HepG2 (cell line): ENCODE data around the gene POU2F1. TPM values are rescaled to one million over a fixed set of nuclear protein-coding genes. Genes with fewer than 3 reads are reported as not detected.

Experiments
- AHDC1 ChIP-seq: sonication (generic); formaldehyde crosslinking; IDR thresholded peaks from 2 replicates; pipeline ENCODE4 v1.5.1; 2020; ENCODE audit warnings: mild to moderate bottlenecking, missing genetic modification reagents, borderline replicate concordance
- CCDC6 ChIP-seq: sonication (generic); formaldehyde crosslinking; IDR thresholded peaks from 2 replicates; pipeline ENCODE4 v1.8.1; 2022; ENCODE audit warnings: mild to moderate bottlenecking, missing genetic modification reagents, moderate library complexity
- ETV5 ChIP-seq: IDR thresholded peaks from 2 replicates; pipeline ENCODE4 v1.6.1; 2018; ENCODE audit warnings: missing biosample characterization, missing genetic modification reagents, inconsistent platforms, borderline replicate concordance
- KMT2B ChIP-seq: IDR thresholded peaks from 2 replicates; pipeline ENCODE4 v1.6.1; 2016; ENCODE audit warnings: missing genetic modification reagents, missing compliant biosample characterization
- LRRFIP1 ChIP-seq: sonication (generic); formaldehyde crosslinking; conservative IDR thresholded peaks from 2 replicates; pipeline ENCODE4 v1.4.0; 2020; ENCODE audit warnings: missing genetic modification reagents
- MXD1 ChIP-seq: sonication (generic); formaldehyde crosslinking; IDR thresholded peaks from 2 replicates; pipeline ENCODE4 v1.4.0; 2020; ENCODE audit warnings: mild to moderate bottlenecking, missing genetic modification reagents
- NR1H2 ChIP-seq: sonication (generic); formaldehyde crosslinking; IDR thresholded peaks from 2 replicates; pipeline ENCODE4 v1.8.1; 2022; ENCODE audit warnings: low read depth, missing genetic modification reagents, borderline replicate concordance
- PCBP2 ChIP-seq: fragments of 200-400 bp; formaldehyde crosslinking; optimal IDR thresholded peaks from 2 replicates; pipeline ENCODE3; 2018; ENCODE audit warnings: low read length, low read depth; ENCODE audit not compliant: poor library complexity, severe bottlenecking
- RBAK ChIP-seq: sonication (generic); formaldehyde crosslinking; IDR thresholded peaks from 2 replicates; pipeline ENCODE4 v1.5.1; 2020; ENCODE audit warnings: mild to moderate bottlenecking, missing genetic modification reagents
- RORA ChIP-seq: sonication (generic); formaldehyde crosslinking; IDR thresholded peaks from 2 replicates; pipeline ENCODE4 v1.5.0; 2020; ENCODE audit warnings: mild to moderate bottlenecking, missing genetic modification reagents, moderate library complexity
- SSRP1 ChIP-seq: IDR thresholded peaks from 2 replicates; pipeline ENCODE4 v1.6.1; 2016; ENCODE audit warnings: control low read depth
- U2AF1 ChIP-seq: fragments of 200-400 bp; formaldehyde crosslinking; optimal IDR thresholded peaks from 2 replicates; pipeline ENCODE3; 2017; ENCODE audit warnings: mild to moderate bottlenecking, low read depth, low read length
- XBP1 ChIP-seq: sonication (generic); formaldehyde crosslinking; IDR thresholded peaks from 2 replicates; pipeline ENCODE4 v1.5.0; 2020; ENCODE audit warnings: missing genetic modification reagents
- ZNF557 ChIP-seq: sonication (generic); formaldehyde crosslinking; IDR thresholded peaks from 2 replicates; pipeline ENCODE4 v1.4.0; 2020; ENCODE audit warnings: missing genetic modification reagents
- polyA plus RNA-seq, 8 experiments: library from polyadenylated mRNA; depleted of rRNA in 3 of 8; stranded (reverse) in 7 of 8; unstranded in 1 of 8; fragments of >200 nt; fragmentation: Illumina TruSeq in 4 of 8; extraction: Trizol in 4 of 8; gene quantifications; 2 replicates each; pipeline versions ENCODE4 v1.2.1 to v1.2.3, GENCODE V29; 2011 to 2016; ENCODE audit warnings: low read depth in 4 of 8, missing spikeins in 1 of 8, mixed read lengths in 1 of 8; ENCODE audit not compliant: insufficient read depth in 1 of 8
- total RNA-seq, 5 experiments: library from RNA; depleted of rRNA; stranded (reverse); fragments of >200 nt; fragmentation: Illumina TruSeq; extraction: Trizol; gene quantifications; 2 replicates each; pipeline ENCODE4 v1.2.3, GENCODE V29; 2016; ENCODE audit warnings: low read depth in 1 of 5
- TF ChIP-seq, protein P1 (sequence below): sonication (generic); formaldehyde crosslinking; IDR thresholded peaks from 2 replicates; pipeline ENCODE4 v1.4.0; 2020; ENCODE audit warnings: low read depth, mild to moderate bottlenecking, missing genetic modification reagents
- TF ChIP-seq, protein P2 (sequence below): sonication (generic); formaldehyde crosslinking; IDR thresholded peaks from 2 replicates; pipeline ENCODE4 v1.4.0; 2020; ENCODE audit warnings: missing genetic modification reagents

The POU2F1 gene
- total and polyA plus RNA-seq, 2 of the 13 experiments (the other 11 are each of a cell fraction or from before 2014, with no cell fraction given) = 10.2 to 13.0 TPM

DNA sequence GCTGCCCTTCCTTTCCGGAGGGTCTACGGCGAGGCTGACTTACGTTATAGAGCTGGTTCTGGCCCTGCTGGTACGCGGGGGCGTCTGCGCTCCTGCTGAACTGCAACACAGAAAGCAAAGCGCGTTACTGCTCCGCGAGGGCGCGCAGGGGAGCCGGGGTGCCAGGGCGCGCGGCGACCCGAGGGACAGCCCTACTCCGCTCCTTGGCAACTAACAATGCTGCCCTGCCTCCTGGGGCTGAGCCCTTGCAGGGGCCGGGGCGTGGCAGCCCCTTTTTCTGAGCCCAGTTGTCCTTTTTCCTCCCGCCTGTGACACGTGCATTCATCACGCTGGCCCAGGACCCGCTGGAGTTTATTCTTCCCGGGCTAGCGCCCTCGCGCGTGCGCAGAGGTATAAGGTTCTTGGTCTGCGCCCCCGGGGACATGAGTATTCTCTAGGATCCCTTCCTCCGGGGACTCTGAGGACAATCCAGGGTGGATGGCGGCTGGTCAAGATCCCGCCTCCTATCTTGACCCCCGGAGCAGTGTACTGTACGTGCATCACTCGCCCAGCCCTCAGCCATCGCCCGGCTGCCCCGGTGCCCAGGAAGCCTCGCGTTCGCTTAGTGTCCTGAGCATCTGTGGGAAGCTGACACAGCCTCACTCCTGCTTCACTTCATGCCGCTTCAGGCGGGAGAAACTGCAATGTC is 218.8 kb downstream of the POU2F1 start (continued):
- TF ChIP-seq AHDC1 (CRISPR knock-in tag) (no peak), LRRFIP1 (CRISPR knock-in tag) (no peak), PCBP2 (no peak), ETV5 (CRISPR knock-in tag) (no peak), CCDC6 (CRISPR knock-in tag) (peak; percentile 60; the same call in 1 of the 2 replicates), SSRP1 (CRISPR knock-in tag) (no peak), RBAK (no peak), NR1H2 (CRISPR knock-in tag) (no peak), XBP1 (CRISPR knock-in tag) (no peak), RORA (no peak), MXD1 (CRISPR knock-in tag) (peak; percentile 78; the same call in 1 of the 2 replicates), ZNF557 (0 out of 2 replicates have a peak, but pooled peaks have one; percentile 23), KMT2B (no peak), U2AF1 (no peak)
- TF ChIP-seq, protein P1, sequence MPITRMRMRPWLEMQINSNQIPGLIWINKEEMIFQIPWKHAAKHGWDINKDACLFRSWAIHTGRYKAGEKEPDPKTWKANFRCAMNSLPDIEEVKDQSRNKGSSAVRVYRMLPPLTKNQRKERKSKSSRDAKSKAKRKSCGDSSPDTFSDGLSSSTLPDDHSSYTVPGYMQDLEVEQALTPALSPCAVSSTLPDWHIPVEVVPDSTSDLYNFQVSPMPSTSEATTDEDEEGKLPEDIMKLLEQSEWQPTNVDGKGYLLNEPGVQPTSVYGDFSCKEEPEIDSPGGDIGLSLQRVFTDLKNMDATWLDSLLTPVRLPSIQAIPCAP = no peak
- TF ChIP-seq, protein P2, sequence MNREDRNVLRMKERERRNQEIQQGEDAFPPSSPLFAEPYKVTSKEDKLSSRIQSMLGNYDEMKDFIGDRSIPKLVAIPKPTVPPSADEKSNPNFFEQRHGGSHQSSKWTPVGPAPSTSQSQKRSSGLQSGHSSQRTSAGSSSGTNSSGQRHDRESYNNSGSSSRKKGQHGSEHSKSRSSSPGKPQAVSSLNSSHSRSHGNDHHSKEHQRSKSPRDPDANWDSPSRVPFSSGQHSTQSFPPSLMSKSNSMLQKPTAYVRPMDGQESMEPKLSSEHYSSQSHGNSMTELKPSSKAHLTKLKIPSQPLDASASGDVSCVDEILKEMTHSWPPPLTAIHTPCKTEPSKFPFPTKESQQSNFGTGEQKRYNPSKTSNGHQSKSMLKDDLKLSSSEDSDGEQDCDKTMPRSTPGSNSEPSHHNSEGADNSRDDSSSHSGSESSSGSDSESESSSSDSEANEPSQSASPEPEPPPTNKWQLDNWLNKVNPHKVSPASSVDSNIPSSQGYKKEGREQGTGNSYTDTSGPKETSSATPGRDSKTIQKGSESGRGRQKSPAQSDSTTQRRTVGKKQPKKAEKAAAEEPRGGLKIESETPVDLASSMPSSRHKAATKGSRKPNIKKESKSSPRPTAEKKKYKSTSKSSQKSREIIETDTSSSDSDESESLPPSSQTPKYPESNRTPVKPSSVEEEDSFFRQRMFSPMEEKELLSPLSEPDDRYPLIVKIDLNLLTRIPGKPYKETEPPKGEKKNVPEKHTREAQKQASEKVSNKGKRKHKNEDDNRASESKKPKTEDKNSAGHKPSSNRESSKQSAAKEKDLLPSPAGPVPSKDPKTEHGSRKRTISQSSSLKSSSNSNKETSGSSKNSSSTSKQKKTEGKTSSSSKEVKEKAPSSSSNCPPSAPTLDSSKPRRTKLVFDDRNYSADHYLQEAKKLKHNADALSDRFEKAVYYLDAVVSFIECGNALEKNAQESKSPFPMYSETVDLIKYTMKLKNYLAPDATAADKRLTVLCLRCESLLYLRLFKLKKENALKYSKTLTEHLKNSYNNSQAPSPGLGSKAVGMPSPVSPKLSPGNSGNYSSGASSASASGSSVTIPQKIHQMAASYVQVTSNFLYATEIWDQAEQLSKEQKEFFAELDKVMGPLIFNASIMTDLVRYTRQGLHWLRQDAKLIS (CRISPR knock-in tag) = no peak
